Inferior parietal cortex (tissue), 1 donor: ENCODE results near the gene HOXC10.

Experiments used
- DNase-seq: peaks from one replicate; pipeline ENCODE4 v3.0.0-alpha.2; 2016; ENCODE audit errors: extremely low spot score

Gene HOXC10

DNA sequence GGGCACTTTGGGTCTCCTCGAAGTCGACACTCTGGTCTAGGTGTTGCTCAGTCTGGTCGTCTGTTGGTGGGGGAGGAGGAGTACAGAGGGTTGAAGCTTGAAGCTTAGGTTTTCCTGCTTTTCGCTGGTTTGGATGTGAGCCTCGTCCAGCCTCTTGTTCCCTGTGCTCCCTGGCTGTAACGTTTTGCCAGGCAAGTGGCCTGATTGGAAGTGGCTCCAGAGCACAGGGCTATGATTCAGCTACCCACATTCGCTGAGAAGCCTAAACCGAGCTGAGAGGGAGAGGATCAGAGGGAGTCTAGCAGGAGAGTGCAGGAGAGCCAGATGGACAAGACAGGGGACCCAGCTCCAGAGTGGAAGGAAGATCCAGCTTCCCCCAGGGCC lies 6.1 kb downstream of the HOXC10 start:
- no peak for DNase-seq

GRCh38 chr12:53992377-53992889 lies 7.5 kb downstream of the HOXC10 start:
- no peak for DNase-seq

DNA sequence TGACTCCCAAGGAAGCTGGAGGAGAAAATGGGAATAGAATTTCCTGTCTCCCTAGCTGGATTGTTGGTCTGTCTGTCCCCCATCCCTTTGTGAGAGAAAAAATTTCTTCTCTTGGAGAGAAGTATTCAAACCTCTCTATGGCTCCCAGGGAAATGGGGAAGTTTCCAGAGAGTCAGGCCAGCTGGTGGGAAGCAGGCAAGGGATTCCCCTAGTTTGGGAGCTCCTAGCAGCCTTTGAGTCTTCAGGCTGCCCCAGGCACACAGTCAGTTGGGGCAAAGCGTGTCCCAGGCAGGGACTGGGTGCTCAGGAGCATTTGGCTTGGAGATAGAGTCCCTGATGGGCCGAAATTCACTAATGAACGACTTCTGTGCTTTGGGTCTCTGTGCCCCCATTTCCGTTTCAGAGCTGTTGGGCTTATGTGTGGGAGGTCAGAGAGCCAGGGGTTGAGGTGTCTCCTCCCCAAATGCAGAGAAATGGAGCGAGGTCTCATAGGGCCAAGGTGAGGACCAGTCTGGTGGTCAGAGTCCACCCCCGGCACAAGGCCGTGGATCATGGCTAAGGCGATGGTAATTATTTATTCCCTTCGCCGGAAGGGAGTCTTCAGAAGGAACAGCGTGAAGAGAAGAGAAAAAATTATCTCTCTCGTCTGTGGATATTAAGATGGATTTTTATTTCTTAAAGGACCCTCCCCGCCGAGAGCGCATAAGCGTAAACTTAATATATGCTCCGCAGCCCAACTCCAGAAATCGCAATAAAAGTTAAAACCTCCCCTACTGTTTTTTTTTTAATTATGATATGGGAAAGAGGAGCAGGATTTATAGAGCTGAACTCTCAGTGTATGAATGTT lies 8.4 kb downstream of the HOXC10 start:
- no peak for DNase-seq

GRCh38 chr12:53994009-53994263 lies 9.0 kb downstream of the HOXC10 start:
- no peak for DNase-seq

DNA sequence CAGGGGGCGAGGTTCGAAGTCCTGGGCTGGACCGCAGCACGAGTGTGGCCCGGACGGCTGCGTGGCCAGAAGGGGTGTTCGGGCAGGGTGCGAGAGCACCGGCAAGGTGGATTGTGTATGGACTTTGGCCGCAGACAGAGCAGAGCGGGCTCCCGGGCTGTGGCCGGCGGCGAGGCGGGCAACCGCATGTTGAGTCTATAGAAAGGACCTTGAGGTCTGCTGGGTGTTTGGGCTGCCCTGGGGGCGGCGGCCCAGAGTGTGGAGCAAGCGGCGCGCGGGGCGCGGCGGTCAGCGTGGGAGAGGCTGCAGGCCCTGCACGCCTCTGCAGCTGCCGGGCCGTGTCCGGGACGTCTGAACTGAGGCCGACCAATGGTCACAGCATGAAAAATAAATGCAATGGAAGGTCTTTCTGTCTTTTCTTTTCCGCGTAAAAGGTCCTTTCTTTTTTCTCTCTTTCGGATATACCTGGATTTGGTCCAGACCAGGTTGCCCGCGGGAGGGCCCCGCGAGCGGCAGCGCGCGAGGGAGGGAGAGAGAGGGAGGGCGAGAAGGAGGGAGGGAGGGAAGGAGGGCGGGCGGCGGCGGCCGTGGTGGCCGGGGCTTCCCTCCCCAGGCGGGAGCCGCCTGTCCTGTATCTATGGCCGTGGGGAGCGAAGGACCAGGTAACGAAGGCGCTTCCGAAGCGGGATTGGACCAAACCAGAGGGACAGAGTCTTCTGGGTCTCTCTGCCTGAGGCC lies 9.5 kb downstream of the HOXC10 start:
- no peak for DNase-seq

DNA sequence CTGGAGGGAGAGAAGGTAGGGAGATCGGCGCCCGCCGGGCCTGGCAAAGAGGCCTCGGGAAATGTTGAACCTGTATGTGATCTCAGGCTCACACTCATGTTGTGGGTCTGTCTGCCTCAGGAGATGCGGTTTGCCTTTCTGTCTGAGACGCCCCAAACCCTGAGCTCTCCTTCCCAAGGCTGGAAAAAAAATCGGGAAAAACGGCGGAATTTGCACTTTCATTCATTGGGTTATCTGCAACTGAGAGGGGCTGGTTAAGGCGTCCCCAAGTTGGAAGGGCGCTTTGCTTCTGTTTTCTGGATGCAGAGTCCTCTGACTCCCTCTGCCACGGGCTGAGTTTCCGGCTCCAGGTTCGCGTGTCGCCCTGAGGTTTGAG lies 10.0 kb downstream of the HOXC10 start:
- no peak for DNase-seq

- no peak for DNase-seq
Observed at GRCh38 chr12:53995378-53996239, 10.7 kb downstream of the HOXC10 start.

DNA sequence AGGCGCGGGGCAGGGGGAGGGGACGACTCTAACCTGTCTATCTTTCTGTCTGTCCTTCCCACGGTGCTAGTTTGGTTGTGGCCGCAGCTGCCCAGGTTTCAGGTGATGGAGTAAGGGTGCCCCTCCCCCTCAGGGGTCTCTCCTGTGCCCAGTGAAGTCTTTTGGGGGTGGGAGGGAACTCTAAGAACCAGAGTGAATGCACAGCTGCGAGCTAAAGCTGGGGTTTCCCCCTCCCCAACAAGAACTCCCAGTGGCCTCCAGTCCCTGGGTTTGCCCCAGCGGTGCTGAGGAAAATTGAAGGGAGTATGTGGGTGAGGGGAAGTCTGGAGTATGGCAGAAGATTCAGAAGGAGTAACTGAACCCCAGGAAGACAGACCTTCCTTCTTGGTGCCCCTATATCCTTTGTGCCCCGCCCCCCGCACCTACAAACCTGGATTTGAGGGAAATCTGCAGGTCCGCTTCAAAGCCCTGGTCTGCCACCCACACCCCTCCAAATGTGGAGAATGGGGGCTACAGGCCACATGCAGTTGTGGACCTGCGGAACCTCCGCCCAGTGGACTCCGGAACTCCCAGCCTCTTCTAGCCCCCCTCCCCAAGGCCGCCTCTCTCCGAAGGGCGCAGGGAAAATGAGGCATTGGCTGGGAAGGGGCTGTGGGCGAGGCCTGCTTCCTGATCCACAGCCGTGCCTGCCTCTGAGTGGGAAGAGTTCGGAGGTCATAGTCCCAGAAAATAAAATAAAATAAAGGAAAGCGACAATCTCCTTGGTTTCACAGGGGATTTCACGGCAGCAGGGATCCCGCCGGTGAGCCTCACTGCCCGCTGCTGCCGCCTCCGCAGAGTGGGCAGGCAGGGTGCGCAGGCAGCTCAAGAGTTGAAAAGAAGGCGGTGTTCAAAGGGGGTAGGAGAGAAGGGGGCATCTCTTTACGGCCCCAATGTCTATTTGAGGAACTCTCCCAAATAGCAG lies 11.6 kb downstream of the HOXC10 start:
- no peak for DNase-seq

- no peak for DNase-seq
Observed at GRCh38 chr12:53997204-53998109, 12.5 kb downstream of the HOXC10 start.

DNA sequence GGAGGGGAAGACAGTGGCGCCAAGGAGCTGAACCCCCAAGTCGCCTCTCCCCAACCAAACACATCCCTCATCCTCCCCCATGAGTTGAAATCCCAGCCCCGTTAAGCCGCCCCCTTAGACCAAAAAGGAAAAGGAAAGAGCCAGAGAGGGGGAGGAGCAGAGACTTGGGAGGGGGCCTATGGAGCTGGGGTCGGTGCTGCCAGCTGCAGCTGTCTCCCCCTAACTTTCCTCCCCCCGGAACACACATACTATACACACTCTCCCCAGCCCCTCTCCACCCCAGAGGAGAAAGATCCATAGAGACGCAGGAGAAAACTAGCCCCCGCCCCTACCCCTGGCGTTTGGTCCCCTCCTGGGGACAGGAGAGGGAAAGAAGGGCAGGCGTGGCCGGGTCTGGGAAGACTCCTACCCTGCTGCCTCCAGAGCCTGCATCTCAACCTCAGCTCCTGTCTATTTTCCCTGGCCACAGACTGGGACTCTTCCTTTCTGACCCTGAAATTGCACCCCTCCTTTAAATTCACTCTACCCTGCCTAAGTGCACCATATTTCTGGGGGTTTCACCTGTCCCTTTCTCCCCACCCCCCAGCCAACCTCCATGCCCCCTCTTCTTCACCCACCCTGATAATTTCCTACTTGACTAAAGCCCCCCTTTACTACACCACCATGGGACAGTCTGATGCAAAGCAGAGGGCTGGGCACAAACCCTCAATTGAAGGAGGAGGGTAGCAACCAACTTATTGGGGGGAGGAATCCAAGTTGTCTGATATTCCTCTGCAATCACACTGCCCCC lies 13.4 kb downstream of the HOXC10 start:
- DNase-seq: no peak

- no peak for DNase-seq
Observed at GRCh38 chr12:53998900-53999236, 13.9 kb downstream of the HOXC10 start.

DNA sequence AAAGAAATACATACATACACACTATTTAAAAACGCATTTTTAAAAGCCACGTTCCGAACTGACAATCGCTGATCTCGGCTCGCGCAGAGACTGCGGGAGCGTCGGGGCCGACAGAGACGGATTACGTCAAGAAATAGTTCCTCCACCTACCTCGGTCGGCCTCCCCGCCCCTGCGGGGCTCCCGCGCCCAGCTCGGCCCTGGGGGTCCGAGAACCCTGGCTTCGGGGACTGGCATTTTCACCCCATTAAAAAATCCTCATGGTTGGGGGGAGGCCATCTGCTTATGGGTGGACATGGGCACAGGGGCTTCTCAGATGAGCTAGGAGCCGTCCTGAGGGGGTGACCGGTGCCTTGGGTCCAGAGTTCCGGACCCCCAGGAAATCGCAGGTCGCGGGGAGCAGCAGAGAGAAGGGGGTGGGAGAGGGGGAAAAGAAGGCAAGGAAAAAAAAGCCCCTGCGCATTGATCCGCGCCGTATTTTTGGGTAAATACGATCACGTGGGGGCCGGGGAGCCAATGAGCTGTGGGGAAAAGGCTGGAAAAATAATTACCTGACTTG lies 14.7 kb downstream of the HOXC10 start:
- no peak for DNase-seq

- no peak for DNase-seq
Observed at GRCh38 chr12:54000116-54001114, 15.5 kb downstream of the HOXC10 start, which contains the start of gene HOXC9. TSS of gene HOXC9 (plus strand) at chr12:54000161. CDS start at chr12:54000189, 28 bp downstream.

DNA sequence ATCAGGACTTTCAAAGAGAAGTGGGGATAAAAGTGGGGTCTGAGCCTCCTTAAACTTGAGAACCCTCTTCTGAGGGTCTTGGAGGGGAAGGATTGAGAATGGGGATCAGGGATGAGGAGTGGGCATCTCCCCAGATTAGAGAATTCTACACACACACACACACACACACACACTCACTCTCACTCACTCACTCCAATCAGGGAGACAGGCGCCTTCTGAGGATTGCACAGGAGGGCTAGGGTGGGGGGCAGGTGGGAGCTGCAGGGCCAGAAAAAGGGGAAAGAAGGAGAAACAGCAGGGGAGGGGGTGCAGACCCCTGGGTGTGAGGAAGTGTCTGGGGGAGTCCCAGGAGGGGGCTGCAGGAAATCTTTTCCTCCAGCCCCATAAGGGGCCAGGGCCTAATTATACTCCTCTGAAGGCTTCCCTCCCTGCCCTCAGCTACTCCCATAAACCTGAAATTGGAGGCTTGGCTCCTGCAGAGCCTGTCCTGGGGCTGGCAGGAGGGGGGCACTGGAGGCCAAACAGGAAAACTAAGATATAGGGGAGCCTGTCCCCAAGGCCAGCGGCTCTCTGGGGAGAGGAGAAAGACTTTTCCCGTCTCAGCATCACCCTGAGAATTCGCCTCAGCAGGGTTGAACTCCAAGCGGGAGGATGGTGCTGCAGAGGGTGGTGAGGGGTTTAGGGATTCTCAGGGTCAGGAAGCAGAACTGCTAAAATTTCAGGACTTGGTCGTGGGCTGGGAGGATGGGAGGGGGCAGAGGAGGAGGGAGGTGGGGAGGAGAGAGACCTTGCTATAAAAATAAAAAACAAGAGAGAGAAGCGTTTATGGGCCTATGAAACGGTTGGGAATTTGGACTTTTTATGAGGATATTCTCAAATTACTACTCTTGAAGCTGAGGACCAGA lies 16.6 kb downstream of the HOXC10 start:
- DNase-seq: no peak

GRCh38 chr12:54002278-54002914 lies 17.4 kb downstream of the HOXC10 start:
- no peak for DNase-seq

GRCh38 chr12:54002915-54003389 lies 18.0 kb downstream of the HOXC10 start:
- no peak for DNase-seq
